Activated T-cell treated with anti-CD3 and anti-CD28 coated beads for 24 hours (primary cell): Measurements from ENCODE around the gene NEK5.
"Not testable (repeated sequence)": the region's sequence is repeated elsewhere in the genome, so short reads cannot be mapped to it uniquely, and the experiment has no call there.

ENCODE experiments used
- DNase-seq: peaks from one replicate; pipeline ENCODE4 v3.0.0-alpha.2; 2020; ENCODE audit warnings: low read depth

NEK5 gene

GRCh38 chr13:52128714-52129700 is at the start of gene NEK5:
Gene NEK5 (minus strand): TSS chr13:52129073. CDS start chr13:52127482, 1,591 bp downstream.
- DNase-seq: peak; percentile 39

- DNase-seq: no peak
Measured at GRCh38 chr13:52177276-52177675, 48.4 kb upstream of the NEK5 start.

GRCh38 chr13:52173970-52174369 is 45.1 kb upstream of the NEK5 start:
- not testable (repeated sequence) for DNase-seq

GRCh38 chr13:52173373-52173772 is 44.5 kb upstream of the NEK5 start:
- DNase-seq: no peak

GRCh38 chr13:52171686-52172085 is 42.8 kb upstream of the NEK5 start:
- not testable (repeated sequence) for DNase-seq

- not testable (repeated sequence) for DNase-seq
Measured at GRCh38 chr13:52170828-52171391, 42.0 kb upstream of the NEK5 start.

GRCh38 chr13:52169839-52170238 is 41.0 kb upstream of the NEK5 start:
- DNase-seq: no peak

GRCh38 chr13:52165411-52165810 is 36.5 kb upstream of the NEK5 start:
- no peak for DNase-seq

- no peak for DNase-seq
Measured at GRCh38 chr13:52164989-52165388, 36.1 kb upstream of the NEK5 start.

- not testable (repeated sequence) for DNase-seq
Measured at GRCh38 chr13:52163878-52164277, 35.0 kb upstream of the NEK5 start.

GRCh38 chr13:52162279-52163101 is 33.6 kb upstream of the NEK5 start:
- DNase-seq: no peak

GRCh38 chr13:52161181-52161646 is 32.3 kb upstream of the NEK5 start:
- no peak for DNase-seq

- no peak for DNase-seq
Measured at GRCh38 chr13:52160506-52160905, 31.6 kb upstream of the NEK5 start.

- DNase-seq: no peak
Measured at GRCh38 chr13:52160053-52160452, 31.2 kb upstream of the NEK5 start.

GRCh38 chr13:52159159-52159982 is 30.5 kb upstream of the NEK5 start, which contains the start of gene NEK3:
Gene NEK3 (minus strand): TSS chr13:52159597. CDS start chr13:52156191, 3,406 bp downstream.
- peak; percentile 32 for DNase-seq

GRCh38 chr13:52158629-52159158 is 29.8 kb upstream of the NEK5 start:
- no peak for DNase-seq

- no peak for DNase-seq
Measured at GRCh38 chr13:52156724-52157261, 27.9 kb upstream of the NEK5 start.

GRCh38 chr13:52155177-52155576 is 26.3 kb upstream of the NEK5 start:
- DNase-seq: no peak

GRCh38 chr13:52147225-52147624 is 18.4 kb upstream of the NEK5 start:
- DNase-seq: no peak

- DNase-seq: no peak
Measured at GRCh38 chr13:52141299-52141698, 12.4 kb upstream of the NEK5 start.

- DNase-seq: no peak
Measured at GRCh38 chr13:52137489-52137888, 8.6 kb upstream of the NEK5 start.
